HG02610 (cell line): ENCODE data around the gene TBC1D8.

Experiments
- ATAC-seq: cut with Tn5 transposase; IDR thresholded peaks from one replicate; pipeline ENCODE4 v1.9.1; 2021; ENCODE audit warnings: mild to moderate bottlenecking, moderate library complexity; ENCODE audit not compliant: unreplicated experiment

TBC1D8 gene

GRCh38 chr2:101140237-101140636, 10.9 kb downstream of the TBC1D8 start:
- no peak for ATAC-seq

- ATAC-seq: no peak
Observed at GRCh38 chr2:101139495-101139894, 11.7 kb downstream of the TBC1D8 start.

- ATAC-seq: no peak
Observed at GRCh38 chr2:101135412-101136296, 15.5 kb downstream of the TBC1D8 start.

- no peak for ATAC-seq
Observed at GRCh38 chr2:101133492-101134100, 17.6 kb downstream of the TBC1D8 start.

GRCh38 chr2:101132202-101132601, 19.0 kb downstream of the TBC1D8 start:
- no peak for ATAC-seq

DNA sequence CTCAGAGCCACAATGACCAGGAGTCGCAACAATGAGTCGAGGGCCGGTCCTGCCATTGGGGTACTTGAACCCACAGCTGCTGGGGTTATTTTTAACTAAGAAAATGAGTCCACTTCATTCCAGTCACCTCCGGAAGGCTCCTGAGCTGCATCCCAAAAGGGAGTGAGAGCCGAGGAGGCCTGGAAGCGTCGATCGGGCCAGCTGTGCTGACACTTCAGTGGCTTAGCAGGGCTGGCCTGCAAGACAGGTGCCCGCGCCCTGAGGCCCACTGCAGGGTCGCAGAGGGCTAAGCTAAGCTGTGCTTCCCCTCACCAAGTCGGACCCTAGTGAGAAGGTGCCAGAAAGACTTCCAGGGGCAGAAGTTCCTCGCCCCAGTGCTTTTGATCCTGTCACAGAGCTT, 21.1 kb downstream of the TBC1D8 start:
- no peak for ATAC-seq

DNA sequence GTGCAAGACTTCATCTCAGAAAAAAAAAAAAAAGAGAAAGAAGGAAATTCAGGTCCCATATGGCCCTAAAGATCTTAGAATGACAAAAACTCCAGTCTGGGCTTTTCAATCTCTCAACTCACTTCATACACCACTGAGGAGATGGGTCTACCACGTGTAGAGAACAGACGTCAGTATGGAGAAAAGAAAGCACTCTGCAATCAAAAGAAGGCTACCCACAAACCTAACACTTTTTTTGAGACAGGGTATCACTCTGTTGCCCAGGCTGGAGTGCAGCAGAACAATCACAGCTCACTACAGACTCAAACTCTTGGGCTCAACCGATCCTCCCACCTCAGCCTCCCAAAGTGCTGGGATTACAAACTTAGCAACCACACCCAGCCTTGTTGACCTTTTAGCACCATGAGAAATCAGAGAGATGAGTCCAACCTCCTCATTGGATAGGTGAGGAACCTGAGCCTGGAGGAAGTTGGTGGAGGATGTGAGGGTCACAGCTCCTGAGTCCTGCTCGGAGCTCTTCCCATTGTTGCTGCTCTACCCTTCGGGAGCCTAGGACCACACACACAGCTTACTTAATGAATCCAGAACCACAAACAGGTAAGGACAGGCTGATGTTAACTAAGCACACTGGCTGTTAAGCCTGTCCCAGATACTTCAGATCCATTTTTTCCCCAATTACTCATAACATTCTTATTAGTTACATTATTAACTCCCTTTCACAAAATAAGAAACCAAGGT, 23.7 kb downstream of the TBC1D8 start:
- no peak for ATAC-seq

DNA sequence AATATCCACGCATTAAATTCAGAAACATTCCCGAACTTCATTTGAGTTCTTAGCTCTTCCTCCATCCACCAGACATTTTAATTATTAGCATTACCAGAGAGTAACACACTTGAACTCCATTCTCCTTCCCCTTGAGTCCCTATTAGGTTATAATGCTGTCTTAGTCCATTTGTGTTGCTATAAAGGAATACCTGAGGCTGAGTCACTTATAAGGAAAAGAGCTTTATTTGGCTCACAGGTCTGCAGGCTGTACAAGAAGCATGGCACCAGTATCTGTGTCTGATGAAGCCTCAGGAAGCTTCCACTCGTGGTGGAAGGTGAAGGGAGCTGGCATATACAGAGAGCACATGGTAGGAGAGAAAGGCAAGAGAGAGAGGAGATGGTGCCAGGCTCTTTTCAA, 25.4 kb downstream of the TBC1D8 start:
- ATAC-seq: no peak

DNA sequence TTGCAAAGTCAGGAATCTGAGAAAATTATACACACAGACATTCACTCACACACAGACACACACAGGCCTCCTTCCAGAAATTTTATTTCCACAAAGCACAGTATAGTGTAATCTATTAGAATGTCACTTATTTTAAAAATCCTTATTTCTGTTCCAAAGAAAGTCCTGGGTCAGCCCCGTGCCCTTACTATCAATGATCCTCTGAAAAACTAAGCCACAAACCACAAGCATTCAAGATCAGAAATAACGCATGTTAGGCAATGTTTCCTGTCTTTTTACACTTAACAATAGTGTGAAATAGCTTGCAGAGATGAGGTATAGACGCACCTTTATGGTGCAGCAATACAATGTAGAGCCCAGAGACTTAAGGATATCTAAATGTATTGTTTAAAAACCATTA, 25.8 kb downstream of the TBC1D8 start:
- ATAC-seq: no peak

GRCh38 chr2:101124643-101125366, 26.4 kb downstream of the TBC1D8 start:
- ATAC-seq: no peak

GRCh38 chr2:101123795-101124471, 27.2 kb downstream of the TBC1D8 start:
- ATAC-seq: no peak

DNA sequence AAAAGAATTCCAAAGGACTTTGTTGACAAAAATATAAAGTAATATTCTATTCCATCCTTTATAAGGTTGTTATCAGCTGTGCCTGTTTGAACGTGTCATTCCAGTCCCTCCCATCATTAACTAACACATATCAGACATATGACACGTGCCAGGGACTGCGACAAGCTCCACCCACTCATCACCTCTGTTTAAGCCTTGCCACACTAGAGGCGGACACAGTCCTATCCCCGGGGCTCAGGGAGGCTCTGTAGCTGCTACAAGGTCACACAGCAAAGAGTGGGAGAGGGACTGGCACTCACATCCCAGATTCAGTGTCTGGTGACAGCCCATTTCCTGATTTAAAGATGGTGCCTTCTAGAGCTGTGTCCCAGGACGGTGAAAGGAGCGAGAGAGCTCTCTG, 30.0 kb downstream of the TBC1D8 start:
- ATAC-seq: no peak

DNA sequence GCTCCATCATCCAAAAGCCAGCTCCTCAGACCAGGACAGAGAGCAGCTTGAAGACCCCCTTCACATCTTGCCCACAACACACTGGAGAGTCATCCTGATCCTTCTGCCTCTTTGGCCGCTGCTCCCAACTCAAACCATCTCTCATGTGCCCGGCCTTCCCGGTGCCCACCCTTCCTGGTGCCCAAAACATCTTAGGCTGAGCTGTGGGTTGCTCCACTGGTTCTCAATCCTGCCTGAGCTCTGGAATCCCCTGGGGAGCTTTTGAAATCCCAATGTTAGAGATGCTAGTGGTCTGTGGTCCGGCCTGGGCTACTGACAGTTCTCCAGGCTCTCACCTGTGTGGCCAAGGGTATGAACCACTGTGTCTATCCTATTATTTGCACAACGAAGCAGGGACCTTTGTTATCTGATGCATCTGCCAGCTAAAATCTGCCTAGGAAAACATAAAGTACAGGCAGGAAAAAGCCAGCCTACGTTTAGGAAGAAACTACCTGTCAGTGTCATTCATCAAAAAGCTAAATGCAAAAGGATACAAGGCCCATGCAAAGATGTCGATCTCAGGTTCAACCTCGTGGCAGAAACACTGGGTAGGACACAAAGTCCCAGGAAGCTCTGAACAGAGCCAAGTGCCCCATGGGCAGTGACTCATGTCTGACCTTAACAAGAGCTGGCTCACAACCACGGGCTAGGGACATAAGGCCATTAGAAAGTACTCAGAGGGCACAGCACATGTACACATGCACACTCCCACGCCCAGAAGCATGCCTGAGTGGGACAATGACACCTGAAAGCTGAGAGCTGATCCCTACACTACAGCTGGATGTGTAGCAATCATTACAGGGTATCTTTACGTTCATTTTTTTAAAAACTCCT, 30.8 kb downstream of the TBC1D8 start:
- no peak for ATAC-seq

DNA sequence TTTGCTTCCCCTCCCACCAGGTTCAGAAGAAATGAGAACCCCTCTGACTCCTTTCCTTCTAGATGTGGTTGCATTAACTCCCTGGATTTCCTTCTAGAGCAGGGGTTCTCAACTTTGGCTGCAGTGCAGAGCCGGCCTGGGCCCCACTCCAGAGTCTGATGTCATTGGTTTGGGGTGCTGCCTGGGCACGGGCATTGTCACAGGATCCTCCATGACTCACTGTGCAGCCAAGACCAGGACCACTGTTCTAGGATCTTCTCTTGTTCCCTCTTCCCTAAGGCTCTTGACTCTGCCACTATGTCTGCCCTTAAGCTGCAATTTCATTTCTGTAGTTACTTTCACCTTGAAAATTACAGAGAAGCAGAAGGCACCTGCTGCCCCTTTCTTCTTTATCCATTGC, 31.8 kb downstream of the TBC1D8 start:
- no peak for ATAC-seq

DNA sequence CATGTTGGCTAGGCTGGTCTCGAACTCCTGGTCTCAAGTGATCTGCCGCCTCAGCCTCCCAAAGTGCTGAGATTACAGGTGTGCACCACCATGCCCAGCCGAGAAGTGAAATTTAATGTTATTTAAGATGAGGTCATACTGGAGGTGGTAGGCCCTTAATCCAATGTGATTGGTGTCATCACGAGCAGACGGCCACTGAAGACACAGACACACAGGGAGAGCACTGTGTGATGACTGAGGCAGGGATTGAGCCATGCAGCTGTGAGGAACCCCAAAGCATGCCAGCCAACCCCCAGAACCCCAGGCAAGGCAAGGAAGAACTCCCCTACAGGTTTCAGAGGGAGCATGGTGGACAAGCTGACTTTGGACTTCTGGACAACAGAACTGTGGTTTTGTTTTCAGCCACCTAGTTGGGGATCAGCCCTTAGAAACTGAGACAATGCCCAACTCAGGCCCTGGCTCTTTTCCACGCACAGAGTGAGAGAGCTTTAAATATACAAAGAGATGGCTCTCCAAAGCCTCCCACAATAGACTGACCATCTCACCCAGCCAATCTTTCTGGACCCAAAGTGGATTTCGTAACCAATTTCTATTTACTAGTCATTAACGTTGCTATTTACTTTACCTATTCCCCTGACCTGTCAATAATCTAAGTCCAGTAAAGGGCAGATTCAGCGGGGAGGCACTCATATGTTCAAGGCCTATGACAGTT, 34.2 kb downstream of the TBC1D8 start:
- ATAC-seq: no peak

DNA sequence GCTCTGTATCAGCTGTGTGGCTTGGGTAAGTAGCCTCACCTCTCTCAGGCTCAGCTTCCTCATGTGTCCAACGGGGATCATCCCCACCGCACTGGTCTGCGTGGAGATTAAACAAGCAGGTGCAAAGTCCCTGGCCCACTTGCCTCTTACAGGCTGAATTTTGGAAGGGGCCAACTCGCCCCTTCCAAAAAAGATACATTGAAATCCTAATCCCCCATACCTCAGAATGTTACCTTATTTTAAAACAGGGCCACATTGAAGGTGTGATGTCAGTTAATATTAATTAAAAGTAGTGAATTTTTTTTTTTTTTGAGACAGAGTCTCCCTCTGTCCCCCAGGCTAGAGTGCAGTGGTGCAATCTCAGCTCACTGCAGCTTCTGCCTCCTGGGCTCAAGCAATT, 34.8 kb downstream of the TBC1D8 start:
- no peak for ATAC-seq

GRCh38 chr2:101115664-101116063, 35.5 kb downstream of the TBC1D8 start:
- ATAC-seq: no peak

DNA sequence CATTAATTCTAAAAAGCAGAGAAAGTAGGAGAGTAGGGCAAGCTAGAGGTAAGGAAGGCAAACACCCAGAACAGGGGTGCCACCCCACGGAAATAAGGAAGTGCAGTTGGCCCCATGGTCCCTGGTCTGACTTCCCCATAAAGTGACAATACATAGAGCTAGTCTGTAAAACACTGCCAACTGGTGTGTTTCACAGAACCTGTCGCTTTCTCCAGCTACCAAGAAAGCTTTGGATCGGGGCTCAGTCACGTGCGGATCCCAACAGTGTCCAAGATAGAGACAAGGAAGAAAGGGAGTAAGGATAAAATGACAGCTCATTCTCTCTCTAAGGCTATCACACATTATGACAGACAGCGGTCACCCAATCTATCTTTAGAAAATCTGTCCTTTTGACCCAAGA, 36.4 kb downstream of the TBC1D8 start:
- no peak for ATAC-seq

GRCh38 chr2:101114268-101114783, 36.9 kb downstream of the TBC1D8 start:
- ATAC-seq: no peak
